Stimulated activated CD8-positive, alpha-beta memory T cell treated with anti-CD3 and anti-CD28 coated beads, Interleukin-2, amount 100 ng/mL, for 48 hours (primary cell): ENCODE data around the gene ENKUR.

Source experiments
- DNase-seq, 2 donors: peaks; one replicate each; pipeline ENCODE4 v3.0.0-alpha.2; 2020; ENCODE audit warnings: low read depth in 2 of 2

The ENKUR gene

DNA sequence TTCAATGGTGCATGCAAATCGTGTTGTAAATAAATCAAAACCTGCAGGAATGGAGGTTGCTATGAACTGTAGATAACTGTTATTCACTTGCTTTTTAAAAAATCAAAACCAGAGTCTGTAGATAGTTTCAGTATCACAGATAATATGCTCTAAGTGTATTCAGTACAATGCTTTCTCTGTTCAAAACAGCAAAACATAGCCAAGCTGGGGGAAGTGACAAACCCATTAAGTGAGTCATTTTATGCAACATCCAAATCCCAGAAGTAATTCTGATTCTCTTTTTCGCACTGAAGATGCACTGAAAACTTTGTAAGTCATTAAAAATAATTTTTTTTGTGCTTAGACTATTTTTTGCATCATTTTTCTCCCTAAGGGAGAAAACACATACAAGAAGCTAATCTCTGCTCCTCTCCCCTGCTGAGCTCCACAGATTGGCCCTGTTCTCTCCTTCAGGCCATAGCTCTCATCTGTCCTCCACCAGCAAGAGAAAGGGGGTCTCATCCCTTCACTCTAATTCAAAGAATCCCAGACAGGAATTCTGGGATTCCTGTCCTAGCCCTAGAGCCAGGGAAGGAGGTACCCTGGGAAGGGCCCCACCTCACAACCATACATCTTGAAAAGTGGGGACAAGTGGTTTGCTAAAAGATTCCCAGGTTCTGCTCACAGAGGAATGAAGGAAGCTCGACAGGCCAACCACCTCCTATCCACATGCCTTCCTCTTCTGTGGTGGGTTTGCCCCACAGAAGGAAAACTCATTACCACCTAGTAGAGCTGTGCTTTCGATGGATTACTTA is 68.5 kb downstream of the ENKUR start:
- DNase-seq, result no peak

DNA sequence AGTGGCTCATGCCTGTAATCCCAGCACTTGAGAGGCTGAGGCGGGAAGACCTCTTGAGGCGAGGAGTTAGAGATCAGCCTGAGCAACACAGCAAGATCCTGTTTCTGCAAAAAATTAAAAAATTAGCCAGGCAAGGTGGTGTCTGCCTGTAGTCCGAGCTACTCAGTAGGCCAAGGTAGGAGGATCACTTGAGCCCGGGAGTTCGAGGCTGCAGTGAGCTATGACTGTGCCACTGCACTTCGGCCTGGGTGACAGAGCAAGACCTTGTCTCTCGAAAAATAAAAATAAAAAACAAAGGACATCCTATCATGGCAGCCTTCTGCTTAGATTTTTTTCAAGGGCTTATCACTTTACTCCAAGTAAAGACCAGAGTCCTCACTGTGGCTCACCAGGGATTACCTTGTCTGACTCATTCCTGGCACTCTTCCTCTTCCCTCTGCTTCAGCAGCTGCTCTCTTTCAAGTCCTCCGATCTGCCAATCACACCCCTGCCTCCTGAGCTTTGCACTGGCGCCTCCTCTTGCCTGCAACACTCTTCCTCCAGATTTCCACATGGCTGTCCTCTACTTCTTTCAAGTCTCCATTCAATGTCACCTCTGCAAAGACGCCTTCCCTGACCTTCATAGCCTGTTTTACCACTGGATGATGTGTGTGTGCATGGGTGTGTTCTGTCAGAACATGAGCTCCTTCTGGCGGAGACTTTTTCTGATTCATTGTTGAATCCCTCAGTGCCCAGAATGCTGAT is 71.3 kb downstream of the ENKUR start:
- DNase-seq, result no peak

DNA sequence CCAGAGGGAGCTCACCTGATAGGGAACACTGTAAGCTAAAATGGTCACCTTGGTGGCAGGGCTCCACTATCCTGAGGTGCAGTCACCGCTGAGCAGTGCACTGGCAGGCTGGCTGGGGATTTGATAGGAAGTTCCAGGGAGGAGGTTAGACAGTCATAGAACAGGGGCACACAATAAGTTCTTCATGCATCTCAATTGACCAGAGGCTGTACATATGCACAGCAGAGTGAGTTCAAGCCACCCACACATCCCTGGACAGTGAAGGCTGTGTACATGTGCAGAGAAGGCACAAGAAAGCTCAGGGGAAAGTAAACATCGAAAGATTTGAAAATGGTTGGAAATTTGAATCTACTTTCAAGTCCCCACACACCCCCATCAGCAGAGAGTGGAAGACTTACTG is 77.4 kb downstream of the ENKUR start:
- DNase-seq, result no peak

DNA sequence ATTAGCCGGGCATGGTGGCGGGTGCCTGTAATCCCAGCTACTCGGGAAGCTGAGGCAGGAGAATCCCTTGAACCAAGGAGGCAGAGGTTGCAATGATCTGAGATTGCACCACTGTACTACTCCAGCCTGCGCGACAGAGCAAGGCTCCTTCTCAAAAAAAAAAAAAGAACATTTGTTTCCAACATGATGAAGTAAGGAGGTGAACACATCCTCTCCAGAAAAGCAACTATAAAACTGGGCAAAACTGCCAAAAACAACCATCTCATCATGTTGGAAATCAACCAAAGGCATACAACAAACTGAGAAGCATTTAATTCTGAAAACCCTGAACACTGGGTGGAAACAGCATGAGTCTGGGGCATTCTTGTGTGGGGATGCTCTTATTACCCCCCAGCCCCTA is 77.9 kb downstream of the ENKUR start:
- no peak for DNase-seq

DNA sequence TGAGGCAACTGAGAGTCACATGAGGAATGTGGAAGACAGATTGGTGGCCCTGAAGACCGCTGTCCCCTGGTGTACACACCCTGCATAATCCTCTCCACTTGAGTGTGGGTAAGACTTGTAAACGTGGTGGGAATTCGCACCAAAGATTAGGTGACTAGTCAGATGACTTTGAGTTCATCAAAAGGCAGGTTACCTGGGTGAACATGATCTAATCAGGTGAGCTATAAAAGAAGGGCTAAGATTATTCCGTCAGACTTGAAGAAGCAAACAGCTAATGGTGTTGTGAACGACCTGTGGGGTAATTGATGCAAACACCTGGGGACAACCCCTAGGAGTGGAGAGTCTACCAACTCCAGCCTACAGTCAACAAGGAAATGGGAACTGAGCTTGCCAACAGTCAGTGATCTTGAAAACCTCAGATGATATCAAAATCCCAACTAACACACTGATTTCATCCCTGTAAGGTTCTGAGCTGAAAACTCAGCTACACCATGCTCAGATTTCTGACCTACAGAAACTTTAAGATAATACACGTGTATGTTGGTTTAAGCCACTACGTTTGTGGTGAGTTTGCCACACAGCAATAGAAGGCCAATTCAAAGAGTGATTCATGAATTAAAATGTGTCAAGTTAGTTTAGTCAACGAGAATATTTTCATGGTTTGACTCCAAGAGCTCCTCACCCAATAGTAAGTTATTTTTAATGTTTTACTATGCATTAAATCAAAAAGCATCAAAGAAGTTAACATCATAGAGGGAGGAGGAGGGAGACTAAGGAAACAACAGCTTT is 80.3 kb downstream of the ENKUR start:
- DNase-seq, result no peak
